ENCODE results near the gene RNU5B-1.
"Not testable (repeated sequence)": the region's sequence is repeated elsewhere in the genome, so short reads cannot be mapped to it uniquely, and the experiment has no call there.

Gene RNU5B-1

DNA sequence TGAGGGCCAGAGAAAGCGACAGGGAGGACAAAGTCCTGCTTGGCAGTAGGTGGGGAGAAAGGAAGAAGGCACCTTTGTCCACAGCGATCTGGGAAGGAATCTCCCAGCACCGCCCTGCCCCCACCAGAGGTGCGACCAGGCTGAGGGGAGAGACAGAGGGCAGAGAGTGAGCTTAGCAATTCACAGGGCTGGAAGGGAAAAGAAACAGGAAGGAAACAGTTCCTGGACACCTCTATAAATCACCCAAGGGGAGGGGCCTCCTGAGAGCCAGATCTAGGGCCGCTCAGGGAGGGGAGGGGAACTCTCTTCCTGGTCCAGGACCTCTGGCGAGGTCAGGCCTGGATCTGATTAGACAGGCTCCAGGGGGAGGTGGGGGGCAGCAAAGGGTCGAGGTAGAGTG, 35.4 kb downstream of the RNU5B-1 start:
- H3K4me3 ChIP-seq (ENCODE audit: low read depth, low read length), result no peak overlapping the region

DNA sequence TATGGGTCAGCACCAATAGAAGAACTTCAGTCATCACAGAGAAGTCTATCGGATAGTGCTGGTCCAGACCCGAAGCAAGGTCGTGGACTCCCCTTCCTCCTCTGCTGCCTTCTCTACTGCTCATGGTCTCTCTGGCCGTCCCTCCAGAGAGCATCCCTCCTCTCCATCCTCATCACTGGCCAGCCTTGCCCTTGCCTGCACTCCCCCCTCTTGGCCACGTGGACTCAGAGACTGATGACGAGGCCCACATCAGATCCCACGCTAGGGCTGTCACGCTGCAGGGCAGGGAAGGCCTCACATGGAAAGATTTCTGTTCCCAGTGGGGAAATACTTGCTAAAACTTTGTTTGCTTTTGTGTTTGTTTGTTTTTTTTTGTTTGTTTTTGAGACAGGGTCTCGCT, 38.0 kb downstream of the RNU5B-1 start:
- H3K4me3 ChIP-seq (ENCODE audit: low read depth, low read length), result no peak overlapping the region

DNA sequence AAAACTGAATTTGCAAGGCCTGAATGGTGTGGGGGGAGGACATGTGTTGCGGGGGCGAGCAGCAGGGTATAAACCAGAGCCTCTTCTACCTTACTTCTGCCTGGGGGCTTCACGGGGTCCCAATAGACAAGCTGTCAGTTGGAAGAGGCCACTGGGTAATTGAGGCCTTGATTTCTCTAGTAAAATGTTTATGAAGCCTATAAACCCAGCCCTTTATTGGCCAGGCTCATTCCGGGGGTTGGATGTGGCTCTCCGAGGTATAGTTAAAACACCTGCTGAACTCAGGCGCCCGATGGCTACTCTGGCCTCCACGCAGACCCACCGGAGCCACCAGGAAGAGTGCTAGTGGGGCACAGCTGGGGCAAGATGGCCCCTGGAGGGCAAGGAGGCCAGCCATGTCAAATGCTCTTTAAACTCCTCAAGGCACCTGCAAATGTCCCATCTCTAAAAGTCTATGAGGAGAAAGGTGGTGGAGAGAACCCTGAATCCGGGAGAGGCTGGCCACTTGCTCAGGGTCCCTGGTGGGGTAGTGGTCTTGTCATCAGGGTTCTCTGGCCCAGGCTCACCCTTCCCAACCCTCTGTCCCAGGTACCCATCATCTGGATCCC, 39.0 kb downstream of the RNU5B-1 start:
- H3K4me3 ChIP-seq (ENCODE audit: low read depth, low read length), result no peak overlapping the region

DNA sequence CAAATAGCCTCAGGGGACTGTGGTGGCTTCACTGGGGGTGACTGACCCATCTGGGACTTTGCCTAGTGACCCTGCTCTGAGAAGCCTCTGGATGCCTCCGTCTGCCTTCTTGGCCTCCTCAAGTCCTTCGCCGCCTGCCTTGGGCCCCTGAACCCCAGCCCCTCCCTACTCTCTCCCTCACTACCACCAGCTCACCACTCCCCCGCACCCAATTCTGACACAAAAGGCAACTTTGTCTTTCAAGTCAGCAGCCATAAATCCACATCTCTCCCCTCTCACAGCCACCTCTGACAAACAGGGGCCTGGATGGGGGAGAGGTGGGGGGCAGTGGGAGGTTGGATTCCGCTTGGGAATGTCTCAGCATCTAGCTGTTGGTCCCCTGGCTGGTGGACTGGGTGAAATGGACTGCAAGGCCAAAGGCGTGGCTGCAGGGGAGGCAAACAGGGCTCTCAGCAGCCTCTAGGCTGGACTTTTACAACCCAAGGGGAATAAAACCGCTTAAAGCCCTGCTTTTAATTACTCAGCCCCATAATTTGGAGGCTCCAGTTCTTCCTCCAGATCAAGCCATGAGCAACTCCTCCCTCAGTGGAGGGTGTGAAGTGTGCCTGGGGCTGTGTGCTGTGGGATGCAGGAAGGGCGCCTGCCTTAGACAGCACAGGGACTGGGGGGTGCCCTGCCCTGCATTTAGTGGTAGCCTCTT, 39.9 kb downstream of the RNU5B-1 start:
- H3K4me3 ChIP-seq (ENCODE audit: low read depth, low read length), result no peak overlapping the region

DNA sequence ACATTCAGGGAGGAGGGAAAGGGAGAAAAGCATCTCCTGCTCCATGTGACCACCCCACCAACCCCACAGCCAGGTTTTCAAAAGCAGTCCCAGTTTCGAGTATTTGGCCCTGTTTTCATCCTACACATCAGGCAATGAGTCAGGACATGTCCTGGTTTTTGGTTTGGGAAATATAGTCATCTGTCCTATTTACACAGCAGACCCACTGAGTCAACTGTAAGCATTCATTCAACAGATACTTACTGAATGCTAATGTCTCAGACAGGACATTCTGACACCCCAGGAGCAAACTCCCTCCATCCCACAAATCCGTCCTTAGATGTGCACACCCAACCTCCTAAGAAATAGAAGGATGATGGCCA, 40.4 kb downstream of the RNU5B-1 start:
- H3K4me3 ChIP-seq (ENCODE audit: low read depth, low read length), result no peak overlapping the region

DNA sequence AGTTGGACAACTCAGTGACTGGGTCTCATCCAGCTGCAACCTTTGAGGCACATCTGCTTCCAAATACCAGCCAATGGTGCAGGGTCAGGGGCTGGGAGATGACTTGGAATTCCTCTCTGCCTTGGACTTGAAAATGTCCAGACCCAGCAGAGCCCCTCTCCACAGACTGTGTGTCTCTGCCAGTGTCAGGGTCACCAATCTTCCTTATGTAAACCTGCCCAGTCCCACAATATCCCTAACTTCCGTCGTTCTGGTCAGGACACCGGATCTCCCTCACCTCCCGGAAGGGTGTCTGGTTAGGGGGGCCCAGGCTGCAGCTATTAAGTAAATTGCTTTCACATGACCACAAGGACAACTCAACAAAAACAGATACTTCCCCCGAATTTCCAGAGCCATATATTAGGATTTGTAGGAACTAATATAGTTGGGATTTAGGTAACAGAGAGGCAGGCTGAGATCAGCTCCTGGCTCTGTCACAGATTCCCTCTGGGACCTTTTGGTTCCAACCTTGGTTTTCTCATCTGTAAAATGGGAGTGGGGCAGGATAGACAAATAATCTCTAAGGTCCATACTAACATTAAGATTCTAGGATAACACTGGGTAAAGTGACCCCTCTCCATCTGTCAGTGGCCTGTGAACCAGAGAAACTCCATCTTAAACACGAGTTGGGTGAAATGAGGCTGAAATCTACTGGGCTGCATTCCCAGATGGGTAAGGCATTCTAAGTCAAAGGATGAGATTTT, 42.5 kb downstream of the RNU5B-1 start:
- no peak overlapping the region for H3K4me3 ChIP-seq (ENCODE audit: low read depth, low read length)

DNA sequence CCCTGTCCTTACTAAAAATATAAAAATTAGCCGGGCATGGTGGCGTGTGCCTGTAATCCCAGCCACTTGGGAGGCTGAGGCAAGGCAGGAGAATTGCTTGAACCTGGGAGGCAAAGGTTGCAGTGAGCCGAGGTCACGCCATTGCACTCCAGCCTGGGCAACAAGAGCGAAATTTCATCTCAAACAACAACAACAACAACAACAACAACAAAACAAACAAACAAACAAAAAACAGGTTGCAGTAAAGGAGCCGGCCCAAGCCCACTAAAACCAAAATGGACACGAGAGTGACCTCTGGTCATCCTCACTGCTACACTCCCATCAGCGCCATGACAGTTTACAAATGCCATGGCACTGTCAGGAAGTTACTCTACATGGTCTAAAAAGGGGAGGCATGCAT, 43.3 kb downstream of the RNU5B-1 start:
- not testable (repeated sequence) for H3K4me3 ChIP-seq (ENCODE audit: low read depth, low read length)

DNA sequence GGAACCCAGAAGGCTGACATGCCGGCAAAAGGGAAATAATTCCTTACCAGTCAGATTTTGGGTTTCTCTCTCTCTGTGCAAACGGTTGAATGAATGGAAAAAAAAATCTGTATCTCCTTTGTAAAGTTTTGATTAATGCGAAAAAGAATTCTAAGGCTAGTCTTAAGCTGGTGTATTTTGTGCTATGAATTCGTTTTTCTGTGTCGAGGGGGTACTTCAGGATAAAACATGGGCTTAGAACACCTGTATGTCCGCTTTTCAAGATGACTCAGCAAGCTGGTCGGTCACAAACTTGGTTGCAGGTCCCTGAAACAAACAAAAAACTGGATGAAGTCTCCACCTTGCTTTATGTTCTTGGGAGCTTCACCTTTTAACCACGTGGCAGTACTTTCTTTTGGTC, 44.9 kb downstream of the RNU5B-1 start:
- no peak overlapping the region for H3K4me3 ChIP-seq (ENCODE audit: low read depth, low read length)

DNA sequence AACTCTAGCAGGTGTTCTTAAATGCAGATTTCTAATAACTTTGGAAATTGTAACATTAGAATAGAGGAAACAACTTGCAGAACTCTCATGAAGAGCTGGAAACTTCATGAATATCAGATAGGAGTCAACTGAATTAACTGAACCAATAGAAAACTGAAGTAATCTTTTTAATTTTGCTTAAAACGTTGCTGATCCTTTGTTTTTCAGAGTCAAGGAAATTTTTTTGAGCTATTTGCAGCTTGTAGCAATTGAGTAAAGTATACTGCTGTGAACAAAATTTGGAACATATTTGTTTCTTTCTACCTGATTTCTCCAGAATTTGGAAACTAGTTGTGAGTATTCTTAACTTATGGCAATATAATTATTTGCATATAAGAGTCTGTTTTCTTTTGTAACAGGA, 47.5 kb downstream of the RNU5B-1 start:
- not testable (repeated sequence) for H3K4me3 ChIP-seq (ENCODE audit: low read depth, low read length)
